GM23248 (cell line): ENCODE measurements around the gene GMNN. TPM values are rescaled to one million over a fixed set of nuclear protein-coding genes. Genes with fewer than 3 reads are reported as not detected.
A peak's percentile ranks its signal among the peaks of the same experiment; 100 is the strongest.
"Not testable (repeated sequence)": the region's sequence is repeated elsewhere in the genome, so short reads cannot be mapped to it uniquely, and the experiment has no call there.

Experiments
- DNase-seq: peaks from one replicate; pipeline ENCODE4 v3.0.0-alpha.2; 2015
- H2AFZ ChIP-seq: fragments of 200-600 bp; sonication (generic); 2 replicates; pipeline ENCODE4 v1.6.1; 2016; ENCODE audit warnings: antibody characterized with exemption
- H3F3A ChIP-seq: fragments of 200-600 bp; sonication (generic); 2 replicates; pipeline ENCODE4 v1.6.1; 2016; ENCODE audit warnings: mild to moderate bottlenecking, antibody characterized with exemption, mixed run types; ENCODE audit not compliant: insufficient read depth
- H3K27ac ChIP-seq: fragments of 200-600 bp; sonication (generic); 2 replicates; pipeline ENCODE4 v1.5.1; 2016; ENCODE audit warnings: mild to moderate bottlenecking
- H3K27me3 ChIP-seq: fragments of 200-600 bp; sonication (generic); replicated peaks from 2 replicates; pipeline ENCODE4 v1.6.1; 2016; ENCODE audit warnings: mild to moderate bottlenecking; ENCODE audit not compliant: insufficient read depth
- H3K36me3 ChIP-seq: fragments of 200-600 bp; sonication (generic); 2 replicates; pipeline ENCODE4 v1.6.1; 2016; ENCODE audit warnings: low read depth, mild to moderate bottlenecking
- H3K4me1 ChIP-seq: fragments of 200-600 bp; sonication (generic); 2 replicates; pipeline ENCODE4 v1.6.1; 2016; ENCODE audit warnings: mild to moderate bottlenecking; ENCODE audit not compliant: insufficient read depth
- H3K4me2 ChIP-seq: fragments of 200-600 bp; sonication (generic); one replicate; pipeline ENCODE4 v1.6.1; 2016; ENCODE audit warnings: mild to moderate bottlenecking; ENCODE audit not compliant: unreplicated experiment
- H3K4me3 ChIP-seq: fragments of 200-600 bp; sonication (generic); 2 replicates; pipeline ENCODE4 v1.5.1; 2016; ENCODE audit warnings: mild to moderate bottlenecking
- H3K79me2 ChIP-seq: fragments of 200-600 bp; sonication (generic); 2 replicates; pipeline ENCODE4 v1.6.1; 2016; ENCODE audit warnings: mild to moderate bottlenecking; ENCODE audit not compliant: insufficient read depth
- H3K9ac ChIP-seq: fragments of 200-600 bp; sonication (generic); 2 replicates; pipeline ENCODE4 v1.6.1; 2016; ENCODE audit warnings: mild to moderate bottlenecking
- H3K9me2 ChIP-seq: fragments of 200-600 bp; sonication (generic); 2 replicates; pipeline ENCODE4 v1.6.1; 2016; ENCODE audit warnings: mixed run types, mild to moderate bottlenecking, moderate library complexity; ENCODE audit not compliant: insufficient read depth
- H3K9me3 ChIP-seq: fragments of 200-600 bp; sonication (generic); one replicate; pipeline ENCODE4 v1.6.1; 2017; ENCODE audit warnings: low read depth
- H4K20me1 ChIP-seq: fragments of 200-600 bp; sonication (generic); 2 replicates; pipeline ENCODE4 v1.6.0; 2016; ENCODE audit not compliant: insufficient read depth
- EZH2 ChIP-seq: fragments of 200-600 bp; sonication (generic); IDR thresholded peaks from 2 replicates; pipeline ENCODE4 v1.6.1; 2018; ENCODE audit warnings: antibody characterized with exemption, mild to moderate bottlenecking; ENCODE audit not compliant: insufficient read depth, poor library complexity, severe bottlenecking
- EZH2phosphoT487 ChIP-seq: fragments of 200-600 bp; sonication (generic); IDR thresholded peaks from 2 replicates; pipeline ENCODE4 v1.6.1; 2018; ENCODE audit warnings: antibody characterized with exemption, moderate library complexity, mild to moderate bottlenecking, low read depth; ENCODE audit not compliant: insufficient read depth
- WGBS, 2 experiments: methylation state at CpG; one replicate each; pipeline ENCODE4 v1.1.6; 2015 to 2017; ENCODE audit warnings: low lambda C conversion rate in 2 of 2, low coverage in 1 of 2; ENCODE audit errors: missing lambda C conversion rate in 2 of 2; 5-methylcytosine and 5-hydroxymethylcytosine counted together
- in situ Hi-C: fragments of 300-500 bp; cut with MboI; formaldehyde crosslinking; loops from 2 replicates; pipeline ENCODE4 v1.15.0; 2020
- polyA plus RNA-seq: library from polyadenylated mRNA; unstranded; fragments of >200 nt; fragmentation: Nextera tagmentation; extraction: Ambion mirVana; gene quantifications from 2 replicates; pipeline ENCODE4 v1.2.1, GENCODE V29; 2016
- total RNA-seq: library from RNA; depleted of rRNA; stranded (reverse); fragments of >200 nt; shearing (Covaris generic); gene quantifications from 2 replicates; pipeline ENCODE4 v1.2.3, GENCODE V29; 2014; rRNA removed

GMNN gene
- total RNA-seq, result 8.4 and 16.2 TPM in 2 replicates
- polyA plus RNA-seq, result 25.0 and 26.5 TPM in 2 replicates

DNA sequence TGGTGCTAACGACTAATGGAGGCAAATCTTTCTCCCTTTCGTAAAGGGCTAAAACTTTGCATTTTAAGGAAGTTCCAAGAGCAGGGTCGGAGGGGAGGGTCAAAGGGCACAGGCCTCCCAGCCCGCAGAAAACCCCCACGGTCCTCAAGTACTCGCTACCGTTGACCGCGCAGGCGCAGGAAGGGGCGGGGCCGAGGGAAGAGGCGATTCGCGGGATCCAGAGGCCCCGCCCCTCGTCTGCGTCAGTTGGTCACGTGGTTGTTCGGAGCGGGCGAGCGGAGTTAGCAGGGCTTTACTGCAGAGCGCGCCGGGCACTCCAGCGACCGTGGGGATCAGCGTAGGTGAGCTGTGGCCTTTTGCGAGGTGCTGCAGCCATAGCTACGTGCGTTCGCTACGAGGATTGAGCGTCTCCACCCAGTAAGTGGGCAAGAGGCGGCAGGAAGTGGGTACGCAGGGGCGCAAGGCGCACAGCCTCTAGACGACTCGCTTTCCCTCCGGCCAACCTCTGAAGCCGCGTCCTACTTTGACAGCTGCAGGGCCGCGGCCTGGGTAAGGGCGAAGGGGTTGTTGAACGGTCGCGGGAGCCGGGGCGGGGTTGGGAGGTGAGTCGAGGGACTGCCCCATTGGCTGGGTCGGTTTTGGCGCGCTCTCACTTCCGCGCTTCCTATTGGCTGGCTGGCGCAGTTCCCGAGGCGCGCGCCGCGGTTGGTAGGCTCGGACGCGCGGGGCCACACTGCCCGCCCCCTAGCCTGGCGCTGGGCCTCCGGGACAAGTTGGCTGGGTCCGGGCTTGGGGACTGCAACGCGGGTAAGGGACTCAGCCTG, at the start of gene GMNN:
TSS of gene GMNN (plus strand) at position 242 of the 824 bp plus-strand sequence. CDS start 2,310 bp downstream, outside the sequence.
- Histone ChIP-seq H3F3A (peaks cover 15% of the 10 kb centered on the region; the same call in 1 of the 2 replicates), H3K27me3 (no peaks in the 10 kb centered on the region), H3K4me3 (peak within 1 kb of the TSS; percentile 88), H3K36me3 (no peaks in the 10 kb centered on the region), H2AFZ (peak within 1 kb of the TSS; percentile 100), H3K9me2 (no peaks in the 10 kb centered on the region), H3K79me2 (peaks cover 46% of the 10 kb centered on the region), H4K20me1 (no peaks in the 10 kb centered on the region), H3K4me2 (peak within 1 kb of the TSS; percentile 85), H3K27ac (peak within 1 kb of the TSS; percentile 74), H3K9me3 (no peaks in the 10 kb centered on the region), H3K4me1 (peaks cover 28% of the 10 kb centered on the region), H3K9ac (peak within 1 kb of the TSS; percentile 82)
- 1 to 3% methylated on average over 70 to 75 of the region's 75 CpGs for WGBS, 2 experiments
- in situ Hi-C loops, result no loop called here
- DNase-seq, result peak; percentile 99
- TF ChIP-seq EZH2, result no peak
- TF ChIP-seq EZH2phosphoT487, result no peak

DNA sequence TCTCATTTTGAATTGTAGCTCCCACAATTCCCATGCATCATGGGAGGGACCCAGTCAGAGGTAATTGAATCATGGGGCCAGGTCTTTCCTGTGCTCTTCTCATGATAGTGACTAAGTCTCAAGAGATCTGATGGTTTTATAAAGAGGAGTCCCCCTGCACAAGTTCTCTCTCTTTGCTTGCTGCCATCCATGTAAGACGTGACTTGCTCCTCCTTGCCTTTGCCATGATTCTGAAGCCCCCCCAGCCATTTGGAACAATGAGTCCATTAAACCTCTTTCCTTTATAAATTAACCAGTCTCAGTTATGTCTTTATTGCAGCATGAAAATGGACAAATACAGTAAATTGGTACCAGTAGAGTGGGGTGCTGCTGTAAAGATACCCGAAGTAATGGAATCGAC, 44.1 kb upstream of the GMNN start:
- H2AFZ ChIP-seq, H3K9me2 ChIP-seq, H3K9ac ChIP-seq, H3K27ac ChIP-seq, H4K20me1 ChIP-seq, H3K9me3 ChIP-seq, H3K79me2 ChIP-seq, H3K4me1 ChIP-seq, H3K27me3 ChIP-seq, H3K4me2 ChIP-seq, H3K36me3 ChIP-seq, in situ Hi-C loops, H3K4me3 ChIP-seq, DNase-seq, H3F3A ChIP-seq: not testable (repeated sequence)
- WGBS, 2 experiments, result 68 to 71% methylated on average over 3 of the region's 3 CpGs

DNA sequence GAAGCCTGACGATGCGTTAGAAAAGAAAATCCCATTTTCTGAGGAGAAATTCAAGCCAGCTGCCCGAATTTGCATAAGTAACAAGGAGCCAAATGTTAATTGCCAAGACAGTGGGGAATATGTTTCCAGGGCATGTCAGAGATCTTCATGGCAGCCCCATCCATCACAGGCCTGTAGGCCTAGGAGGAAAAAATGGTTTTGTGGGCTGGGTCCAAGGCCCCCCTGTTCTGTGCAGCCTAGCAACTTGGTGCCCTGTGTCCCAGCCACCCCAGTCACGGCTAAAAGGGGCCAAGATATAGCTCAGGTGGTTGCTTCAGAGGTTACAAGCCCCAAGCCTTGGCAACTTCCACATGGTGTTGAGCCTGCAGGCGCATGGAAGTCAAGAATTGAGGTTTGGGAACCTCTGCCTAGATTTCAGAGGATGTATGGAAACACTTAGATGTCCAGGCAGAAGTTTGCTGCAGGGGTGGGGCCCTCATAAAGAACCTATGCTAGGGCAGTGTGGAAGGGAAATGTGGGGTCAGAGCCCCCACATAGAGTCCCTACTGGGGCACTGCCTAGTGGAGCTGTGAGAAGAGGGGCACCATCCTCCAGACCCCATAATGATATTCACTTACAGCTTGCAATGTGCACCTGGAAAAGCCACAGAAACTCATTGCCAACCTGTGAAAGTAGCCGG, 43.1 kb upstream of the GMNN start:
- H3K36me3 ChIP-seq, H3K9me3 ChIP-seq, H3K4me1 ChIP-seq, H3K27ac ChIP-seq, H3K4me3 ChIP-seq, in situ Hi-C loops, H3K4me2 ChIP-seq, H3K9ac ChIP-seq, H3K79me2 ChIP-seq, H3K27me3 ChIP-seq, H3K9me2 ChIP-seq, H3F3A ChIP-seq, H4K20me1 ChIP-seq, DNase-seq, H2AFZ ChIP-seq: not testable (repeated sequence)
- WGBS, 2 experiments, result 52 to 58% methylated on average over 6 of the region's 6 CpGs

DNA sequence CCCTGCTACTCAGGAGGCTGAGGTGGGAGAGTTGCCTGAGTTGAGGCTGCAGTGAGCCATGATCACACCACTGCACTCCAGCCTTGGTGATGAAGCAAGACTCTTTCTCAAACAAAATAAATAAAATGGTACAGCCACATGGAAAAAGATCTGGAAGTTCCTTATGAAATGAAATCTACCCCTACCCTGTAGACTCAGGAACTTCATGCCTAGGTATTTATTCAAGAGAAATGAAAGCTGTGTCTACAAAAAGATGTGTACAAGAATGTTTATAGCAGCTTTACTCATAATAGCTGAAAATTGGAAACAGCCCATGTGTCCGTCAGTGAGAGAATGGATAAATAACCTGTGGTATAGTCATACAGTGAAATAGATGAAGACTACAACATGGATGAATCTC, 40.6 kb upstream of the GMNN start:
- Histone ChIP-seq H3K36me3 (no peaks in the 10 kb centered on the region), H2AFZ (no peak overlapping the region), H3F3A (no peaks in the 10 kb centered on the region), H3K27ac (no peak overlapping the region), H3K4me1 (no peaks in the 10 kb centered on the region), H3K4me3 (no peak overlapping the region), H3K9me3 (no peaks in the 10 kb centered on the region), H3K79me2 (no peaks in the 10 kb centered on the region), H4K20me1 (no peaks in the 10 kb centered on the region), H3K4me2 (no peak overlapping the region), H3K9ac (no peak overlapping the region), H3K9me2 (no peaks in the 10 kb centered on the region), H3K27me3 (no peaks in the 10 kb centered on the region)
- no peak for TF ChIP-seq EZH2phosphoT487
- TF ChIP-seq EZH2, result no peak
- no peak for DNase-seq
- WGBS, 2 experiments, result 63 to 65% methylated on average over 1 of the region's 1 CpG
- in situ Hi-C loops, result no loop called here

DNA sequence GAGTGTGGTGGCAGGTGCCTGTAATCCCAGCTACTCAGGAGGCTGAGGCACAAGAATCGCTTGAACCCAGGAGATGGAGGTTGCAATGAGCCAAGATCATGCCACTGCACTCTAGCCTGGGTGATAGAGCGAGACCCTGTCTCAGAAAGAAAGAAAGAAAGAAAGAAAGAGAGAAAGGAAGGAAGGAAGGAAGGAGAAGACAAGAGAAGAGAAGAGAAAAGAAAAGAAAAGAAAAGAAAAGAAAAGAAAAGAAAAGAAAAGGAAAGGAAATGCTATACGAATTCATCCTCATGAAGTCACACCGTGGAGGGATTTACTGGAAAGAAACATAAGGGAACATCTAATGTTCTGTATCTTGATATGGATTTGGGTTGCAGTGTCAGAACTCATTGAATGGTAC, 40.0 kb upstream of the GMNN start:
- H3K4me3 ChIP-seq, H3K4me2 ChIP-seq, H3K4me1 ChIP-seq, H3K9ac ChIP-seq, H3K36me3 ChIP-seq, H2AFZ ChIP-seq, H3K9me3 ChIP-seq, H3F3A ChIP-seq, H3K9me2 ChIP-seq, H3K27ac ChIP-seq, DNase-seq, in situ Hi-C loops, H4K20me1 ChIP-seq, H3K79me2 ChIP-seq, H3K27me3 ChIP-seq: not testable (repeated sequence)
- 50 to 52% methylated on average over 4 of the region's 4 CpGs for WGBS, 2 experiments
